Ammon's horn (tissue), 1 donor: Measurements from ENCODE around the gene NLGN2.
A peak's percentile ranks its signal among the peaks of the same experiment; 100 is the strongest.
"Not testable (repeated sequence)": the region's sequence is repeated elsewhere in the genome, so short reads cannot be mapped to it uniquely, and the experiment has no call there.

Experiments
- DNase-seq: peaks from one replicate; pipeline ENCODE4 v3.0.0-alpha.2; 2016; ENCODE audit warnings: low spot score

The NLGN2 gene

DNA sequence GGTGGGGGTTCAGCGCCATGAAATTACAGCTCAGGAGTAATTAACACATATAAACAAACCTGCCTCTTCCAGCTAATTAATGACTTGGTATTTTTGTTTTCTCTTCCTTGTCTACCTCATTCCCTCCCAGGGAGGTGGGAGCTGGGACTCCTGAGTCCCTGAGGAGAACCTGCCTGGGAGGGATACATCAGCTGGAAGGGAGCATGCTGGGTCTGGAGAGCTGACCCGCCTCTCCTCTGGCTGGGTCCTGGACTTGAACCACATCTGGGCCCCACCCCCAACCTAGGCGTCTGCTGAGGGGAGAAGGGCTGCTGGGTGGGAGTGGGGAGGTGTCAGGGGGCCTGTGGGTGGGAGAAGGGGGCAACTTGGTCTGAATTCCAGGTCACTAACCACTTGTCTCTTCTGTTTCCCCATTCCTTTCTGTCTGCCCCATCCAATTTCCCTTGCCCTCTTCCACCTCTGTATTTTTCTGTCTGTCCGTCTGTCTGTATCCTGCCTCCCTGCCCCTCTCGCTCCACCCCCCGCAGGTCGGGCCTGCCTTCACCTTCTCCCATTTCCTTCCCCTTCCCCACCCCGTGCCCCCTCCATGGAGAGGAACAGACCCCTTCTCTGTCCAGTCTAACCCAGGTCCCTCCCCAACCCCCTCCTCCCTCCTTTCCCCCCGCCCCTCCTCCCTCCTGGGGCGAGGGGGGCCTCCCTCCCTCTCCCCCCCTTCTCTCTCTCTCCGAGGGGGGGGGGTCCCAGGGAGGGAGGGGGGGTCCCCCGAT lies at the start of gene NLGN2:
NLGN2 (plus strand) TSS at position 361 of the 767 bp plus-strand sequence. CDS start 411 bp downstream, outside the sequence.
- no peak for DNase-seq

DNA sequence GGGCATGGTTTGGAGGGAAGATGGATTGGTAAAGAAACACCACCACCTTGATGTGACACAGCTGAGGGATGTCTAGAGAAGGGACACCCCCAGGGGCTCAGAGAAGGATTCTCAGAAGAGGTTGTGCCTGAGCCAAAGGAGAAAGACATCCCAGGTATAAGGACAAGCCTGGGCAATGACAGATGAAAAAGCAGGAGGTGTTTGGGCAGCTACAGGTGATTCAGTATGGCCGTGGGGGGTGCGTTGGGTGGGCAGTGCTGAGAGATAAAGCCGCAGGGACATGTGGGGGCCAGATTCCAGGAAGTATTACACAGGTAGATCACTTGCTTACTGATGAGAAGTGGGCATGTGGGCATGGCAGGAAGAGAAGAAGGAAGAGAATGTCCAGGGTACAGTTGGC lies 45.7 kb upstream of the NLGN2 start:
- no peak for DNase-seq

DNA sequence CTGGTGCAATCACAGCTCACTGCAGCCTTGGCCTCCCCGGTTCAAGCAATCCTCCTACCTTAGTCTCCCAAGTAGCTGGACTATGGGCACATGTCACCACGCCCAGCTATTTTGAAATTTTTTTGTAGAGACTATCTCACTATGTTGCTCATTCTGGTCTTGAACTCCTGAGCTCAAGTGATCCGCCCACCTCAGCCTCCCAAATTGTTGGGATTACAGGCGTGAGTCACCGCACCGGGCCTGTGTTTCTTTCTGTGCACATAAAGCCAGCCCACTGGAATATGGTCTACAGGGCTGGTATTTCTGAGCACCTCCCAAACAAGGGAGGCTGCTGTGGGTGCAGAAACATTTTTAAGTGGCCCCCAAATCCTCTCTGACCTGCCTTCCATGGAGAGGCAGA lies 44.3 kb upstream of the NLGN2 start:
- DNase-seq = no peak

DNA sequence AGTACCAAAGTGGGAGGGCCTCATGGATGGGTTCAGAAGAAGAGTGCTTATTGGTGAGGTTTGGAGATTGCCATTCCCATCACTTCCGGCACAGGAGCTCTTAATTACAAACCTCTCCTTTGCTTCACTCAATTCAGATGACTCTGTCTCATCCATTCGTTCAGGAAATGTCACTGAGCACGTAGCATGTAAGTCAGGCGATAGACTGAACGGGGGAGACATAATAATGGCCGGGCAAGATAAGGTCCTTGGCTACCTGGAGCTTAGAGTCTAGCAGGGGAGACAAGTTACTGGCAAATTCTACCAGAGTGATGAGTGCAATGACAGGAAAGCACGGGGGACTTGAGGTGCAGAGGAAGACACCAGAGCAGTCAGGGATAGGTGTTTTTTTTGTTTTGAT lies 41.7 kb upstream of the NLGN2 start:
- not testable (repeated sequence) for DNase-seq

DNA sequence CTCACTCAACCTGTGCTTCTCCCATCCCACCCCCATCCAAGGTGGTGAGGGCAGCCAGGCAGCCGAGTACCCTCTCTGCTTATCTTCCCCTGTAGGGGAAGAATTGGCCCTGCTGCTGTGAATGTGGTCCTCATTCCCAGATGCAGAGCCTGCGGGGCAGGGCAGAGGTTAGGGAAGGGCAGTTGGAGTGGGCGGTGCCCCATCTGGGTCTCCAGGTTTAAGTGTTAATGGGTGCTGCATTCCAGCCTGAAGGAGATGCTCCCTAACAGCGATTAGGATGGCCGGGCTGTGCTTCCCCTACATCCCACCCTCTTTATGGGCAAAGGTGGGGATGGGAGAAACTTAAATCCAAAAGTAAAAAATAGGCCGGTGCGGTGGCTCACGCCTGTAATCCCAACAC lies 40.6 kb upstream of the NLGN2 start:
- DNase-seq = no peak

DNA sequence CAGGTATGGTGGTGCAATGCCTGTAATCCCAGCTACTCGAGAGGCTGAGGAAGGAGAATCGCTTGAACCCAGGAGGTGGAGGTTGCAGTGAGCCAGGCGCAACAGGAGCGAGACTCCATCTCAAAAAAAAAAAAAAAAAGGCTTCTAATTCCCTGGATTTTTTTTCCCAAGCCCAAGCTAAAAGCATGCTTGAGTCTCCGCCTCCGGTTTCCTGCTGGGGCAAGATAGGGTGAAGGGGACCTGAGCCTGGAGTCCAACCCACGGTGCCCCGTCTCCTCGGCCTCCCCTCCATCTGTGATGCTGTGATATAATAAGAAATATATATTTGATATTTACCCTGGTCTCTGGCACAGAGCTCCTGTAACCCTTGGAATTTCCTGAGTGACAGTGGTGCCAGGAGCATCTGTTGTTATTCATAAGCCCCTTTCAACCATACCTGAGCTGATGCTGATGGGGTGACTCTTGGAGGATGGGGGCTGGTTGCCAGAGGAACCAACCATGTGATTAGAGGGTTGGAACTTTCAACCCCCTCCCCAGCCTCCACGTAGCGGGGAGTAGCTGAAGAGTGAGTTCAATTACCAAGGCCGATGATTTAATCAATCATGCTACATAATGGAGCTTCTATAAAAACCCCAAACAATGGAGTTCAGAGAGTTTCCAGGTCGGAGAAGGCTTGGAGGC lies 39.6 kb upstream of the NLGN2 start:
- no peak for DNase-seq

DNA sequence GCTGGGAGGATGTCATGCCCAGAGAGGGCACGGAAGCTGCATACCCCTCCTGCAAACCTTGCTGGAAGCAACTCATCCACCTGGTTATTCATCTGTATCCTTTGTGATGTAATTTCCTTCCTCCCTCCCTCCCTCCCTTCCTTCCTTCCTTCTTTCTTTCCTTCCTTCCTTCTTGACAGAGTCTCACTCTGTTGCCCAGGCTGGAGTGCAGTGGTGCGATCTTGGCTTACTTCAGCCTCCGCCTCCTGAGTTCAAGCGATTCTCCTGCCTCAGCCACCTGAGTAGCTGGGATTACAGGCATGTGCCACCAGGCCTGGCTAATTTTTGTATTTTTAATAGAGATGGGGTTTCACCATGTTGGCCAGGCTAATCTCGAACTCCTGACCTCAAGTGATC lies 39.0 kb upstream of the NLGN2 start:
- not testable (repeated sequence) for DNase-seq

DNA sequence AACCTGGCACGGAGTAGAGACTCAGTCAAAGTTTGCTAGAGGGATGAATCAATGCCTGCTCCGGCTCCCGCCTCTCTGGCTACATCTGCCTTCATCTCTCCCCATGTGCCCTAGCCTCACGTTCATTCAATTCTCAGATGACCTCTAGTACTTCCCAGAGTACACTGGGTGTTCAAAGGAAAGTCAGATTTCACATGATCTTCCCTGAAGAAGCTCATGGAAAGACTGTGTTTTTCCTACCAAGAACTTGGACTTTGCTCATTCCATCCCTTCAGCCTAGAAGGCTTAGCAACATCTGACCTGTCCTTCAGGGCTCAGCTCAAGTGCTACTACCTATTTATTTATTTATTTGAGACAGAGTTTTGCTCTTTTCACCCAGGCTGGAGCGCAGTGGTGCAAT lies 37.8 kb upstream of the NLGN2 start:
- DNase-seq = no peak

DNA sequence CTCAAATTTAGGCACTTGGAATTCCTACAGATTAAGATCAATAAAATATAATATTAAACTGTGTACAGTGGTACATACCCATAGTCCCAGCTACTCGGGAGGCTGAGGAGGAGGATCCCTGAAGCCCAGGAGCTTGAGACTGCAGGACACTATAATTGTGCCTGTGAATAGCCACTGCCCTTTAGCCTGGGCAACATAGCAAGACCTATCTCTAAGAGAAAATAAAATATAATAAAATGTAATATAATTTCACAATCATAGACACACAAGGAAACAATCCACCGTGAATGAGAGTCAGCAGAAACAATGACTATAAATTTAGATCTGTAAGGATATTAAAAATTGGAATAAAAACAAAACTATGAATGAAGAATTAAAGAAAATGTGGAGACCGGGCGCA lies 36.8 kb upstream of the NLGN2 start:
- DNase-seq = no peak

DNA sequence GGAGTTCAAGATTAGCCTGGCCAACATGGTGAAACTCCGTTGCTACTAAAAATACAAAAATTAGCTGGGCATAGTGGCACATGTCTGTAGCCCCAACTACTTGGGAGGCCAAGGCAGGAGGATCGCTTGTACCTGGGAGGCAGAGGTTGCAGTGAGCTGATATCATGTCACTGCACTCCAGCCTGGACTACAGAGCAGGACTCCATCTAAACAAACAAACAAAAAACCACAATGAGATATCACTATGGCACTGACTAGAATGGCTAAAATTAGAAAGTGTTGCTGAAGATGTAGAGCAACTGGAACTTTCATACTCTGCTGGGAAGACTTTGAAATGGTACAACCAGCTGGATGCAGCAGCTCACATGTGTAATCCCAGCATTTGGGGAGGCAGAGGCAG lies 33.3 kb upstream of the NLGN2 start:
- DNase-seq = no peak

DNA sequence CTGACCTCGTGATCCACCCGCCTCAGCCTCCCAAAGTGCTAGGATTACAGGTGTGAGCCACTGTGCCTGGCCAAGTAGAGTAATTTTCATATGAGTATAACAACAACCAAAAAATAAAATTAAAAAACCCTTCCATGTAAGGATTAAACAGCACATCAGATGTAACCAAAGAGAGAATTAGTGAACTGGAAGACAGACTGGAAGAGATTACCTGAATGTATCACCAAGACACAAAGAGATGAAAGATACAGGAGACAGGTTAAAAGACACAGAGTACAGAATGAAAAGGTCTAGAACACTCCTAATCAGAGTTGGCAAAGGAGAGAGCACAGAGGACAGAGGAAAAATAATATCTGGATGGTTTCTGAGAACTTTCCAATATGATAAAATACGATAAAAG lies 28.5 kb upstream of the NLGN2 start:
- DNase-seq = no peak

DNA sequence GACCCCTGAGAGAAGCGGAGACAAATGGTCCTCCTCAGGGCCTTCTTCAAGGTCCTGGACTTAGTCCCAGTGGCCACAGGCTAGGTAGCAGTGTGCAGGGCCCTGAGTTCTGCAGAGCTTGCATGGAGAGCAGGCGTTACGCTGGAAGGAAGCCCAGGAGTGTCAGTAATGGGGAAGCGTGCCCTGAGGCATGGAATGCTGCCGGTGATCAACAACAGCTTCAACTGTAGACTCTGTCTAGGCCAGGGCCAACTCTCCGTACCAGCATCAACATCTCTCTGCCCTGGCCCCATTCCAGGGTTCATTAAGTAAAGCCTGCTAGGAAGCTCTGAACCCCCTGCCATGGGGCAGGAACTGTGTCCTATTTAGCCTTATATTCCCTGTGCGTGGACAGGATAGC lies 27.3 kb upstream of the NLGN2 start:
- DNase-seq = peak; percentile 22

DNA sequence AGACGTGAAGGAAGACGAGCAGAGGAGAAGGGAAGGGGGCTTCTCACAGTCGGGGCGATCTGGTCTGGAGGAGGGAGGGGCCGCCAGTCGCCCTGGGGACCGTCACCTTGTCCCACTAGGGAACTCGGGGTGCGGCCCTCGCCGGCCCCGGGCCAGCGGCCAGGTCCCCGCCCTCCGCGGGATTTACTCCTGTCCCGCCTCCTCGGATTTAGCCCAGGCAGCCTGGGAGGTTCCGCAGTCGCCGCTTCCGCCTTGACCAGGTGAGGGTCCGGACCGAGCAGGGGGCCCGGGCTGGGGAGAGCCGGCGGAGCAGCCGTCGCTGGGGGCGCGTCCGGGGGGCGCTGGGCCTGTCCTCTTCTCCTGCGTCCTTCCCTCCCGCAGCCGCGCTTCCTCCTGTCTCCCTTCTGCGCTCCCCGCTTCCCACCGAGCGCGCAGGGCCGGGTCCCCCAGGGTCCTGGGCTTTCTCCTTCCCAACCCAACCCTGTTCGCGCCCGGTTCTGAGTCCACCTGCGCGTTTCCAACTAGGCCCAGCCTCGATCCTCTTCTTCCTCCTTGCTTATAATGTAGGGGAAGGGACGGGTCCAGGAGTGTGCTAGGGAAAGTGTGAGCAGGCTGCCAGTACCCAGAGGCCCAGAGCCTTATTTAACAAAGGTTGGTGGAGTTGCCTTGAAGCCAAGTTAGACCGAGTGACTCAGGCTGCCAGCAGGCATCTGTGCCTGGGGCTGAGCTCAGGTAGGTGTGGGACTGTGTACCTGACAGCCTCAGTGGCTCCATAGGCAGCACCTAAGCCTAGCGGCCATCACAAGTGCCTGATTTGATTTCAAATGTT lies 26.6 kb upstream of the NLGN2 start, which contains the start of gene TNK1:
TNK1 (plus strand) TSS at position 235 of the 829 bp plus-strand sequence. CDS start 1,838 bp downstream, outside the sequence.
- no peak for DNase-seq

DNA sequence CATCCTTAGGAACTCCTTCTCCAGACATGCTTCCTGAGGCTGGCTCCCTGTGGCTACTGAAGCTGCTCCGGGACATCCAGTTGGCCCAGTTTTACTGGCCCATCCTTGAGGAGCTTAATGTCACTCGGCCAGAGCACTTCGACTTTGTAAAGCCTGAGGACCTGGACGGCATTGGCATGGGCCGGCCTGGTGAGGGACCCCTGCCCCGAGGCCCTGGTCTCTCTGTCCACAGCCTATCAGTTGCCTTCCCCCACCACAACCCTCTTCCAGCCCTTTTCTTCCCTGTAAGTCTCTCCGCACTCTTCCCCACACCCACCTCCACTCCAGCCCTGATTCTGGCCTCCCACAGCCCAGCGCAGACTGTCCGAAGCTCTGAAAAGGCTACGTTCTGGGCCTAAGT lies 24.7 kb upstream of the NLGN2 start:
- DNase-seq = no peak

DNA sequence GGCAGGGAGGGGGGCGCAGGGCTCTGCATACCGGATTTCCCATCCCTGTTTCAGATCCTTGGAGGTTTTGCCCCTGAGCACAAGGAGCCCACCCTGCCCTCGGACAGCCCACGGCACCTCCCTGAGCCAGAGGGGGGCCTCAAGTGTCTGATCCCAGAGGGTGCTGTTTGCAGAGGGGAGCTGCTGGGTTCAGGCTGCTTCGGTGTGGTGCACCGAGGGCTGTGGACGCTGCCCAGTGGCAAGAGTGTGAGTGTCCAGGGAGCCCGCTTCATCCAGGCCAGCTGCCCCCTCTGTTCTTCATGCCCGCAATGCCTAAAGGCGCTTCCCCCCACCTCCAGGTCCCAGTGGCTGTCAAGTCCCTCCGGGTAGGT lies 24.3 kb upstream of the NLGN2 start:
- DNase-seq = no peak

DNA sequence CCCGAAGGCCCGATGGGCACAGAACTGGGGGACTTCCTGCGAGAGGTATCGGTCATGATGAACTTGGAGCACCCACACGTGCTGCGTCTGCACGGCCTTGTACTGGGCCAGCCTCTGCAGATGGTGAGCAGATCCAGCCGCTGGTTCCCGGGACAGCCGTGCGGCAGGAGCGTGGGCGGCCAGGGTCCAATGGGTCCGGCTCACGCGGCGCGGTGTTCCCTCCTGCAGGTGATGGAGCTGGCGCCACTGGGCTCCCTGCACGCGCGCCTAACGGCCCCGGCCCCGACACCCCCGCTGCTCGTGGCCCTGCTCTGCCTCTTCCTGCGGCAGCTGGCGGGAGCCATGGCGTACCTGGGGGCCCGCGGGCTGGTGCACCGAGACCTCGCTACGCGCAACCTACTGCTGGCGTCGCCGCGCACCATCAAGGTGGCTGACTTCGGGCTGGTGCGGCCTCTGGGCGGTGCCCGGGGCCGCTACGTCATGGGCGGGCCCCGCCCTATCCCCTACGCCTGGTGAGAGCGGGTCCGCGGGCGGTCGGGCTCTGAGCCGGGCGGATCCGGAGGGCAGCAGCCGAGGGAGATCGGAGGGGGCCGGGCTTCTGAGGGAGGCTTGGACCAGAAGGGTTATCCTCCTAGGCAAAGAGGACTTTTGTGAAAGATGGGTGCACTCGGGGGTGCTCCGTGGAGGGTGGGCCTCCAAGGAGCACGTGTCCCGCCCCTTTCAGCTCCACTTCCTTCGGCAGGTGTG lies 23.7 kb upstream of the NLGN2 start:
- peak; percentile 20 for DNase-seq

DNA sequence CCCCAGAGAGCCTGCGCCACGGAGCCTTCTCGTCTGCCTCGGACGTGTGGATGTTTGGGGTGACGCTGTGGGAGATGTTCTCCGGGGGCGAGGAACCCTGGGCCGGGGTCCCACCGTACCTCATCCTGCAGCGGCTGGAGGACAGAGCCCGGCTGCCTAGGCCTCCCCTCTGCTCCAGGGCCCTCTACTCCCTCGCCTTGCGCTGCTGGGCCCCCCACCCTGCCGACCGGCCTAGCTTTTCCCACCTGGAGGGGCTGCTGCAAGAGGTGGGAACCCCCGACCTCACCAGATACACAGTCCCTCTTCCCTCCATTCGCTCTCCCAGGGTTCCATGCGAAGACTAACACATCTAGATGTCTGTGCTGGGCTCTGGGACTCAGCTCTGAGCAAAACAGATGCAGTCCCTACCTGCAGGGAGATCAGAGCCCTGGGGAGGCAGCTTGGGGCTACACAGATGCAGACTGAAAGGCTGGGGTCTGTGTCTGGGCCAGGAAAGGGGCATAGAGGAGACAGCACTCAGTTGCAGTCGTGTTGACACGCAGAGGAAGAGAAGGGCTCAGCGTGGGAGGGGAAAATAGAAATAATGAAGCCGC lies 23.1 kb upstream of the NLGN2 start:
- DNase-seq = no peak

DNA sequence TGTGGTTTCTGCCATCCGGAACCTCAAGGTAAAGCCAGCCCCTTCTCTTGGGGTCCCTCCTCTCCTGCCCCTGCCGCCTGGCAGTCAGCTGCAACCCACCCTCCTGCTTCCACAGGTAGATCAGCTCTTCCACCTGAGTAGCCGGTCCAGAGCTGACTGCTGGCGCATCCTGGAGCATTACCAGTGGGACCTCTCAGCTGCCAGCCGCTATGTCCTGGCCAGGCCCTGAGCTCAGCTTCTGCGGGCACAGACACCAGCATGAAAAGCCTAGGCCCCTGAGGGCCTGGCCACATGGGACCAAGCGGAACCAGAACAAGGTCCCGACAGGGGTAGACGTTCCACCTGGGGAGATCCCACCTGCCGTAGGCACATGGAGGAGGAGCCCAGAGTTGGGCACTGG lies 18.8 kb upstream of the NLGN2 start:
- no peak for DNase-seq

DNA sequence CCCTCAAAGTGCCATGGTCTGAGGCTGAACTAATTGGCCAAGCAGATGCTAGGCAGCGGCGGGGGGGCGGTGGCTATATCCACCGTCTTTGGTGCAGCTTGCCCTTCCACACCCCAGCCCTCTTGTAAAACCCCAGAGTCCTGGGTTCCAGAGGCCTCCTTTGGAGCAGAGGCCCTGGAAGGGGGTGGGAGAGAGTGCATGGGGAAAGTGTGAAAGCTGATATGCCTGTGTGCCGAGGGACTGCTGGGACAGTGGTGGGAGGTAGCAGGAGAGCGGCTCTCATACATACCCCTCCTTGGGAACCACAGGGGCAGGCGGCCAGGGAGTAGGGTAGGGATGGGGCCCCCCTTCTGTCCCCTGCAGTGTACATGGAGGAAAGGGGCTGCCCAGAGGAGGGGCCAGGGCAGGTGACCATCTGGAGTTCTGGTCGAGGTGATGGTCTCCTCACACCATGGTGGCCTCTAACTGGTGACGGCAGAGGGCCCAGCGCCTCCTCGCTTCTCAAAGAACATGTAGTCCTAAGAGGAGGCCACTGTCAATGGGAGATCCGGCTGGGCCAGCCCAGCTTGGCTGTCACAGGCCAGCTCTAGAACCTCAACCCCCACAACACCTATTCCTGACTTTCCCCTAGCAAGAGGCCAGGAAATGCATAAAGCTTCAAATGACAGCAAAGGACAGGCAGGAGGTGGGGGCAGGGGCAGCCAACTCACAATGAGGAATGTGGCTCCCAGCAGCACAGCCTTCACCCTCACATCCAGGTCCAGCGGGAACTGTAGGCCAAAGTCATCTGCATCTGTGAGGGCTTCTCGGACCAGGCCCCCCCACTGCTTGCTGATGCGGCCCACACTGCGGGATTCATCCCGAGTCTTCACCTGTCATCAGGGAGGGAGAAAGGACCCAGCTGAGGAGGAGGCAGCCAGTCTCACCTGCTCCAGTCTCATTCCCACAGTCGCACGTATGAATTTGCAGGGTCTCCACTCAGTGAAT lies 17.4 kb upstream of the NLGN2 start:
- no peak for DNase-seq

DNA sequence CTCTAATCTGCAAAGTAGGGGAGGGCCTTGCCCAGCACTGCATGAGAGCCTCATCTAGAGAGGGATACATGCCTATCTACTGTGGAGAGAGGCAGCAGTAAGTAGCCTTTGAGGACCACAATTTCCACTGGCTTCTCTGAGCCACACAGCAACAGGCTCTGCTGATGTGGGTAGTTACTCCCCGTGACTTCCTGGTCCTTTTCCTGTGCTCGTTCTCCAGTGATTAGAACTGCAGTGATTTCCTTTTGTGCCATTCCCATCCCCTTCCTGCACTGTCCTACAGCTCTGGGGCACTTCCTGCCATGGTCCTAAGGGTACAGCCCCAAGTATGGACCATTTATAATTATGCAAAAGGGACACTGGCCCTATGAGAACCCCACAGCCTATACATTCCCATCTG lies 16.3 kb upstream of the NLGN2 start:
- DNase-seq = no peak
